Measurements from ENCODE around the gene TMEM200C.
A peak's percentile ranks its signal among the peaks of the same experiment; 100 is the strongest.
"Not testable (repeated sequence)": the region's sequence is repeated elsewhere in the genome, so short reads cannot be mapped to it uniquely, and the experiment has no call there.

The TMEM200C gene

DNA sequence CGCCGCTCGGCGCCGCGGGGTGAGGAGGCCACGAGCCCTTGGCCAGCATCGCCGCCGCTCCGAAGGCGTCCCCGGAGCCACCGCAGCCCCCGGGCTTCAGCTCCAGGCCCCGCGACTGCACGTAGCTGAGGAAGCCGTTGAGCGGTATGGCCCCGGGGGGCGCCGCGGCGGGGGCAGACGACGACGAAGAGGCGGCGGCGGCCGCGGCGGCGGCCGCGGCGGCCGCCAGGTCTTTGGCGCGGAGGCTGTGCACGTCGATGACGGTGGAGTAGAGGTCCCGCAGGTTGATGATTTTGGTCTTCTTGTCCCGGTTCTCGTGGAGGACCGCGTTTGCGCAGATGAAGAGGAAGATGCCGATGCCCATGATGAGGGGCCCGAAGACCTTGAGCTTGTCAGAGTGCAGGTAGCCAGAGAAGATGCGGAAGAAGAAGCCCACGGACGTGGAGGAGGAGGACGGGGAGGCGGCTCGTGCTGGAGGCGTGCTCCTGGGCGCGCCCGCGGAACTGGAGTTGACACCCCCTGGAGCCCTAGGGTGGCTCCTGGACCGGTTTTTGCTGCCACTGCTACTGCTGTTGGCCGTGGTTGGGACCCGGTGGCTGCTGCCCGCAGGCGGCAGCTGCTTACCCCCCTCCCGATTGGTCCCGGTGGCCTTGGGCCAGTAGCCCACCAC, 4.0 kb downstream of the TMEM200C start:
- DNase-seq = no peak

DNA sequence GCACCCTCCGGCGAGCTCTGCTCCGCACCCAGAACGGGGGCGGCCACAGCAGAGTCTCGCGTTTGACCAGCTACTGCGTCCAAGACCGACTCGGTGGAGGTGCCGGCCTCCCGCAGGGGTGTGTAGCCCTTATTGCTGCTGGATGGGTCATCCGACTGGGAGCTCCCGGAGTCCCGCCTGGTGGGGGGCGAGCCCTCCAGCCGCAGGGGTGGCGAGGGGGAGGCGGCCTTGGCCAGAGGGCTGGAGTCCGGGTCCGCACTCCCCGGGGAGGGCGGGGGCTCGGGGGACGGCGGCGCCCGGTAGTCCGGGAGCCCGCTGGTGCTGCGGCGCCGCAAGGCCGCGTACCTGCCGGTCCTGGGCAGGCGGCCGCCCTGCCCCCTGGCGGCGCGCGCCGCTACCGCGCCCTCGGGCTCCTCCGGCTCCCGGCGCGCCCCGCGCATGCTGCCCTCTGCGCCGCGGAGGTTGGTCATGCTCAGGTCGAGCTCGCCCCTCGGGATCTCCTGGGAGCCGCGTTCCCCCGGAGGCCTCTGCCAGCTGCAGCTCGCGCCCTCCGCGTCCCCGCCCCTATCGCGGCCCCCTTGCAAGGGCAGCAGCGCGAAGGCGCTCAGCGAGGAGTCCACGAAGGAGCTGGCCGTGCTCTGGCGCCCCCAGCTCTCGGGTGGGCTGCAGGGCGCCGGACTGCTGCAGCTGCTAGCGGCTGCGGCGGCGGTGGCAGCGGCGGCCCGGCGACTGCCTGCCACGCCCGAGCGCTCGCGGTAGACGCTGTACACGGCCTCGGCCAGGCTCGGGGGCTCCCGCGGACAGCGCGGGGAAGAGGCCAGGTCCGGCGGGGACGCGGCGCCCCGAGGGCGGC, 4.8 kb downstream of the TMEM200C start:
- DNase-seq = no peak

DNA sequence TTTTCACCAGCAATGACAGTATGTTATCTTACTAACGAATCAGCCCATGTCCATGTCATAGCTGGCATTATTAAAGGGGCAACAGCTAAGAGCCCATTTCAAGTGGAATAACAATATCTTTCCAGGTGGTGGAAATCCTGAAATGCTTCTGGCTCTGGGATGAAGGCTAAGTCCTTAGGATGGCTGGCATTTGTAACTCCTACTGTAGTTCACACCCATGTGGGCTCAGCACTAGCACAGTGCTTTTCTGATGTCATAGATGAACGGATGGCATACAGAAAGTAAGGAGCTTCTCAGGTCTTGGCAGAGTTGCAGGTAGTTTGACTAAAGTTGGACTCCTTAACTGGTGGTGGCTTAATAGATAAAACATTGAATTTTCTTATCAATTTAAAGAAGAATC, 10.0 kb downstream of the TMEM200C start:
- DNase-seq = no peak

- no peak for DNase-seq
These were observed 10.9 kb downstream of the TMEM200C start for GRCh38 chr18:5884375-5884774.

DNA sequence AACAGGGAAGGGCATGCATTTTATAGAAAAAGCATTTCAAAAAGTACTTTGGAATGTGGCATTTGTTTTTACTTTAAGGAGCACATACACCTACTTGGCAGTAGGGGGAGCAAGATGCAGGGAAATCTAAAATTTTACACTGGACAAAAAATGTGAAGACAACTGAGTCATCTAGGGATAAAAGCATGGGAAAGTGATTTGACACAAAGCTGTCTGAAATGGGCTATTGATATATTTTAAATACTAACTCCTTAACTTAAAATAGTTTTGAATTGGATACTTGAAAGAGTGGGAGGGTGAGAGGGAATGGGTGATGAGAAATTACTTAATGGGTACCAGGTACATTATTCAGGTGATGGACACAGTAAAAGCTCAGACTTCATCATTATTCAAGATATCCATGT, 15.8 kb downstream of the TMEM200C start:
- no peak for DNase-seq

DNA sequence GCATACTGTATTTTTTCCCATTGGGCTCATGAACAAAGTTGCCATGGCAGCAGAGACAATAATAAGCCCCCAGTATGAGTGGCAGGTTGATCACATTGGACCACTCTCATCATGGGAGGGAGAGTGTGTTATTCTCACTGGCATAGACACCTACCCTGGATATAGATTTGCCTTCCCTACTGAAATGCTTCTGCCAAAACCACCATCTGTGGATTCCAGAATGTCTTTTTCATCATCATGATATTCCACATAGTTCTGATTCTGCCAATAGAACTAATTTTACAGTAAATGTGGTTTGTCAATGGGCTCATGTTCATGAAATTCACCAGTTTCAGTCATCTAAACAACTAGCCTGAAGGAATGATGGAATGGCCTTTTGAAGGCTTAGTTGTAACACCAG, 18.4 kb downstream of the TMEM200C start:
- no peak for DNase-seq

DNA sequence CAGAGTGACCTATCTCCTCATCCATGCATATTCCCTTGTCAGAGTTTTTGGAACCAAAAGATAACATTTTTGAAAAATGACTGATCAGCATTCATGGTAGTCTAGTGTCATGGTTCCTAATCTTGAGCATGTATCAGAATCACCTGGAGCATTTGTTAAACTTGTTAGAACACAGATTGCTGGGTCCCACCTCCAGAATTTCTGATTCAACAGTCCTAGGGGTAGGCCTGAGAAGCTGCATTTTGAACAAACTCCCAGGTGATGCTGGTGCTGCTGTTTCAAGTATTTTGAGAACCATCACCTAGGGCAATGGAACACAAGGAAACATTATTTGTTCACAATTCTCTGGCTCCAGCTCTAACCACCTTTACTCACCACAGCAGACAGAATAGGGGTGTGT, 21.0 kb downstream of the TMEM200C start:
- DNase-seq = no peak

DNA sequence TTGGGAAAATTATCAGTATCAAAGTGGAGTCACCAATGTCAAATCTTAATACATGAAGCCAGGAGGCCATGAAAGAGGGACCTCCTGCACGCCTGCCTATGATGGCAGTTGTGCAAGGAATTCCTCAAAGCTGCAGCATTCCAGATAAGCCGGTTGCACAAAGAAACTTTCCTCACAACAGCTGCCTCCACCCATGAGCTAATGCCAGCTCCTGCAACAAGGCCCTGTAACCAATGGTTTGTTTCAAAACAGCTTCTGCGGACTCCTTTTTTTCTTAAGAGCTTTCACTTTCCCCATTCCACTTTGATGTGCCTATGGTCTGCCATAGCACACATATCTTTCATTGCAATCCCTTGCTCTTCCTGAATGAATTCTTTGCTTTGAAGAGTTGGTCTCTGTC, 22.4 kb downstream of the TMEM200C start:
- DNase-seq = no peak

DNA sequence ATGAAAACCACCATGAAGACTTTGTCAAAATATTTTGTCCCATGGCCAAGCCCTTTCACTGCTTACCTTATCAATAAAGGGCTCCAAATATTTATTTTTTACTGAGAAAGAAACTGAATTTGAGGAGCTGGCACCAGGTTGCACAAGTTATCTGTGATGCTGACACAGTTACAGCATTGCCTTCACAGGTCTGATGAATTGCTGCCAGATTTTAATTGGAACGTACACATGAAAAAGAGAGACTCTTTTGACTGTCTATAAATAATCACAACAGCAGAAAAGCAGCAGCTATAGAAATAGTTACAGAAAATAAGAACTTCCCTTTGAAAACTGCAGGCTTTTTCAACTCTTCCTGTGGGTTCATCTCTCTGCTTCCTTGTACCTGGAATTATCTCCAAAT, 23.9 kb downstream of the TMEM200C start:
- no peak for DNase-seq

DNA sequence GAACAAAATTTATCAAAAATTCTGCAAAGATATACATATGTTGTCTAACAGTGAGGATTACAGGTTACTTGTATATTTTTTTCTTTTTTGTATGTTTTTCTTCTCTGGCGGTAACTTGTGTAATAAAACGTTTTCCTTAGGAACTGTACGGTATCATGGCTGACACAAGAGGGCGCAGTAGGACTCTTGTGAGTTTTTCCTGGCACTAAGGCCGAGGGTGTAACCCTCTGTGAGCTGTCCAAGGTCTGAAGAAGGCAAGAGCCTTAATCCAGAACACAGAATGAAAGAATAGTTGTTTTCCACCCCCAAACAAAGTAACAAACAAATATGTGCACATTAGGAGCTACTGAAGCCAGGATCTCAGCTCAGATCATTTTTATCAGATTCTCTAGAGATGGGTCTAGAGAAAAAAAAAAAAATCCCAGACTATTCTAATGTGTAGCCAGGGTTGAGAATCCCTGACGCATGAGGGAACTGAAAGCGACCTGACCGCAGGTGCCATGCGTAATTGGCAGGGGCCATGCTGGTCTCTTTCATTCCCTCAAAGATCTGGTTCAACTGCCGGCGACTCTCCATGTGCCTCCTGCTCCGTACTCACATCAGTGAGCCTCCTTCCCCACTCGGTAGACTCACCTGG, 27.0 kb downstream of the TMEM200C start:
- DNase-seq = peak; percentile 39

DNA sequence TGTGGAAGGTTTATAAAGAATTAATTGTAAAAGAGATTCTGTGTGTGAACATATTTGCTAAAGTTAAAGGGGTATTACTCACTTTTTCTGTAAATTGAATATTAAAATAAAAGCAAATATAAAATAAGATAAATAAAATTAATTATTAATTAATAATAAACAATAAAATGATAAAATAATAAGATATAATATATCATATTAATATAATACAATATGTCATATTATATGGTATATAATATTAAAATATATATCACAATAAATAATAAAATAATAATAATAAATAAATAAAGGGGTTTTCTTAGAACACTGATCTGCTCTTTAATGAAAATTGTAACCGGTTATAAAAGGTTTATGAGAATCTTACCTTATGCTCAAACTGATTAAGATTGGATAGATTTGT, 29.8 kb downstream of the TMEM200C start:
- DNase-seq = no peak

DNA sequence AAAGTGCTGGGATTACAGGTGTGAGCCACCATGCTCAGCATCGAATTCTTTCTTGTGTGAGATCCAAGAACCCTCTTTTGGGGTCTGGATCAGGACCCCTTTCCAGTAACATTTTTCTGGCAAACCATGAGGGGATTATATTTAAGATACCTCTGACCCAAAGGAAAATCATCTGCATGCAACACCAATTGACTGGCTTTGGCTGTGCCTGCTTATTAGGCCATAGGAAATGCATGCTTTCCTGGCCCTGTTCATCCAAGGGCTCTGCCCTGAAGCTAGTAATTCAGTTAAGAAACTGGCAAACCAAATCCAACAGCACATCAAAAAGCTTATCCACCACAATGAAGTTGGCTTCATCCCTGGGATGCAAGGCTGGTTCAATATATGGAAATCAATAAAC, 33.2 kb downstream of the TMEM200C start:
- DNase-seq = not testable (repeated sequence)

- DNase-seq = no peak
These were observed 38.1 kb downstream of the TMEM200C start for GRCh38 chr18:5857180-5857579.

- DNase-seq = no peak
These were observed 42.1 kb downstream of the TMEM200C start for GRCh38 chr18:5853253-5853652.

GRCh38 chr18:5851998-5852397, 43.3 kb downstream of the TMEM200C start:
- DNase-seq = no peak

GRCh38 chr18:5842653-5843052, 52.7 kb downstream of the TMEM200C start:
- no peak for DNase-seq

- no peak for DNase-seq
These were observed 53.8 kb downstream of the TMEM200C start for GRCh38 chr18:5841518-5841917.

DNA sequence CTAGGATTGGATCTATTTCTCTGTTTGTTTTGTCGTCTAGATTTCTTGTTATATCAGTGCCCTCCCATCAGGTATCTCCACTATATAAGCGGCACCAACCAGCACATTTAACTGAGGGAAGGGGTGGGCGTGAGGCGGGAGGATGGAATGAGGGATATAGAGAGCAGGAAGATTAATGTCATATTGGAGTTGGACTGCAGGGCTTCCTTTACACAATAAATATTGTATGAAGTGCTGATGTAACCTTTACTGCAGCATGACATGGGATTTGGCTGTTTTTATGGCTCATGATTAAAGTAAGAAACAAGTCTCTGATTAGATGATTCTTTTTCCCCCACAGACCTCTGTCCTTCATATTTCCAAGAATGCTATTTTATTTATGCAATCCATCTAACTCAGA, 54.8 kb downstream of the TMEM200C start:
- no peak for DNase-seq

- no peak for DNase-seq
These were observed 55.3 kb downstream of the TMEM200C start for GRCh38 chr18:5840025-5840424.

DNA sequence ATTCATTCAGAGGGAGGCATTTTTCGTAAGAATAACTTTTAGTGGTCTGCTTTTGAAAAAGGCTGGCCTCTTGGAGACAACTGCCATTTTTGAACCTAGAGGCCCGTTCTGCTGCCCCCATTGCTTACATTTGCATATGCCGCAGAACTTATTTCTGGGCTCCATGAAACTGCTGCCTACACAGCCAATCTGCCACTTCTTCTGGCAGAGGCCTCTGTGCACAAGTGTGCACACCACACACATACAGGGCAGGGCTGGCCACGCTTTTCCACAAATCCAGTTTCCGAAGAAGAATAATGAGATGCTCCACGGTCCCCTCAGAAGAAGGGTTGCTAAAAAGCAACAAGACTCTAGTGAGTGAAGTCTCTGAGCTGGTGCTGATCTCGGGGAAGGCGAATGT, 56.2 kb downstream of the TMEM200C start:
- DNase-seq = no peak

All from NCI-H774 (cell line).